Measurements from ENCODE around the gene IRX5. TPM values are rescaled to one million over a fixed set of nuclear protein-coding genes. Genes with fewer than 3 reads are reported as not detected.

IRX5 gene
- total RNA-seq (ENCODE audit: unreplicated experiment) = 2.6 TPM
- long read RNA-seq = 0 reads

- no peak for TF ChIP-seq CTCF (IDR thresholded peaks at IDR 0.05; ENCODE audit: unreplicated experiment)
- peak within 1 kb of the TSS; percentile 96 for H3K4me3 Mint-ChIP-seq (ENCODE audit: unreplicated experiment)
- peak; percentile 79 for DNase-seq (ENCODE audit: low spot score)
- peak within 1 kb of the TSS; percentile 22 for H3K27ac Mint-ChIP-seq (ENCODE audit: unreplicated experiment)
- peaks cover 38% of the 10 kb centered on the region for H3K4me1 Mint-ChIP-seq (ENCODE audit: unreplicated experiment)
- no peaks in the 10 kb centered on the region for H3K9me3 Mint-ChIP-seq (ENCODE audit: unreplicated experiment)
- H3K36me3 Mint-ChIP-seq (ENCODE audit: low read depth, unreplicated experiment) = no peaks in the 10 kb centered on the region
- H3K27me3 Mint-ChIP-seq (ENCODE audit: unreplicated experiment) = peaks cover 33% of the 10 kb centered on the region
These were observed at the start of gene IRX5 for GRCh38 chr16:54930005-54930868. Gene IRX5, plus strand, starts transcription at chr16:54930865. Its CDS starts 334 bp downstream, at chr16:54931199.

- Mint-ChIP-seq H3K4me1 (ENCODE audit: unreplicated experiment) (no peaks in the 10 kb centered on the region), H3K36me3 (ENCODE audit: low read depth, unreplicated experiment) (peaks cover 4% of the 10 kb centered on the region), H3K4me3 (ENCODE audit: unreplicated experiment) (no peak overlapping the region), H3K9me3 (ENCODE audit: unreplicated experiment) (no peaks in the 10 kb centered on the region), H3K27me3 (ENCODE audit: unreplicated experiment) (no peaks in the 10 kb centered on the region), H3K27ac (ENCODE audit: unreplicated experiment) (no peak overlapping the region)
- no peak for DNase-seq (ENCODE audit: low spot score)
- TF ChIP-seq CTCF (IDR thresholded peaks at IDR 0.05; ENCODE audit: unreplicated experiment) = no peak
These were observed 48.1 kb upstream of the IRX5 start for GRCh38 chr16:54882556-54882955.

GRCh38 chr16:54883358-54883757 is 47.3 kb upstream of the IRX5 start:
- no peaks in the 10 kb centered on the region for H3K27me3 Mint-ChIP-seq (ENCODE audit: unreplicated experiment)
- H3K27ac Mint-ChIP-seq (ENCODE audit: unreplicated experiment) = no peak overlapping the region
- H3K9me3 Mint-ChIP-seq (ENCODE audit: unreplicated experiment) = no peaks in the 10 kb centered on the region
- TF ChIP-seq CTCF (IDR thresholded peaks at IDR 0.05; ENCODE audit: unreplicated experiment) = no peak
- H3K4me3 Mint-ChIP-seq (ENCODE audit: unreplicated experiment) = no peak overlapping the region
- H3K4me1 Mint-ChIP-seq (ENCODE audit: unreplicated experiment) = no peaks in the 10 kb centered on the region
- DNase-seq (ENCODE audit: low spot score) = no peak
- peaks cover 4% of the 10 kb centered on the region for H3K36me3 Mint-ChIP-seq (ENCODE audit: low read depth, unreplicated experiment)

- no peak overlapping the region for H3K4me3 Mint-ChIP-seq (ENCODE audit: unreplicated experiment)
- H3K36me3 Mint-ChIP-seq (ENCODE audit: low read depth, unreplicated experiment) = peaks cover 4% of the 10 kb centered on the region
- H3K27me3 Mint-ChIP-seq (ENCODE audit: unreplicated experiment) = no peaks in the 10 kb centered on the region
- TF ChIP-seq CTCF (IDR thresholded peaks at IDR 0.05; ENCODE audit: unreplicated experiment) = no peak
- H3K4me1 Mint-ChIP-seq (ENCODE audit: unreplicated experiment) = no peaks in the 10 kb centered on the region
- no peak overlapping the region for H3K27ac Mint-ChIP-seq (ENCODE audit: unreplicated experiment)
- no peaks in the 10 kb centered on the region for H3K9me3 Mint-ChIP-seq (ENCODE audit: unreplicated experiment)
- DNase-seq (ENCODE audit: low spot score) = no peak
These were observed 44.6 kb upstream of the IRX5 start for GRCh38 chr16:54886078-54886477.

- Mint-ChIP-seq H3K27me3 (ENCODE audit: unreplicated experiment) (no peaks in the 10 kb centered on the region), H3K4me3 (ENCODE audit: unreplicated experiment) (no peak overlapping the region), H3K27ac (ENCODE audit: unreplicated experiment) (no peak overlapping the region), H3K9me3 (ENCODE audit: unreplicated experiment) (no peaks in the 10 kb centered on the region), H3K4me1 (ENCODE audit: unreplicated experiment) (no peaks in the 10 kb centered on the region), H3K36me3 (ENCODE audit: low read depth, unreplicated experiment) (no peaks in the 10 kb centered on the region)
- TF ChIP-seq CTCF (IDR thresholded peaks at IDR 0.05; ENCODE audit: unreplicated experiment) = no peak
- DNase-seq (ENCODE audit: low spot score) = no peak
These were observed 40.3 kb upstream of the IRX5 start for GRCh38 chr16:54890381-54890780.

All from endothelial cell (in vitro differentiated cells).